ENCODE results near the gene POLG. TPM values are rescaled to one million over a fixed set of nuclear protein-coding genes. Genes with fewer than 3 reads are reported as not detected.

Gene POLG
- total RNA-seq, 1 donor from 2014 or later, result 69.1 TPM

GRCh38 chr15:89328398-89329254 lies 6.0 kb downstream of the POLG start:
- Histone ChIP-seq H3K4me1 (peaks cover 13 to 32% of the 10 kb centered on the region in 2 donors), H3K4me3 (no peak overlapping the region), H3K27ac (no peak overlapping the region), H3K27me3 (no peaks in the 10 kb centered on the region), H3K9me3 (no peaks in the 10 kb centered on the region), H3K36me3 (peaks cover 83 to 98% of the 10 kb centered on the region in 2 donors)
- DNase-seq (ENCODE audit: low spot score in 2 of 2), result peak in 1 of 2 donors; percentile 58
- intact Hi-C loops (cut with DNase I), result no loop called here
- TF ChIP-seq CTCF (IDR thresholded peaks at IDR 0.05), result no peak

DNA sequence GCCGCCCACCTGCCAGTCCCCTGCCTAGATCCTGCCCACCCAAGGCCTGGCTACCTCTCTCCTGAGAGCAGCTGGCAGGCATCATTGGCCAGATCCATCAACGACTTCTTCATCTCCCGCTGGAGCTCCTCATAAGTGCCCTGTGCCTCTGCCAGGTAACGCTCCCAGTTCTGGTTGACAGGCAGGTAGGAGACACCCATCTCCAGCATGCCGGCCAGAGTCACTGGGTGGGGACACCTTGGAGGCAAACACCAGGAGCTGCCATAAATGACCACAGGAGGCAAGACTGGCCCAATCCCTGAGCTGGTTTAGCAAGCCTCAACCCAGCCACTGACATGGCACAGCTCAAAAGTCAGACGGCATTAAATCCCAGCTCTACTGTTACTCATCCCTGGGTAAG lies 7.5 kb downstream of the POLG start:
- H3K4me3 ChIP-seq, result no peak overlapping the region
- TF ChIP-seq CTCF (IDR thresholded peaks at IDR 0.05), result no peak
- peaks cover 0 to 17% of the 10 kb centered on the region in 2 donors for H3K4me1 ChIP-seq
- H3K9me3 ChIP-seq, result no peaks in the 10 kb centered on the region
- H3K27ac ChIP-seq, result no peak overlapping the region
- H3K36me3 ChIP-seq, result peaks cover 90 to 100% of the 10 kb centered on the region in 2 donors
- intact Hi-C loops (cut with DNase I), result no loop called here
- no peaks in the 10 kb centered on the region for H3K27me3 ChIP-seq
- no peak for DNase-seq (ENCODE audit: low spot score in 2 of 2)

DNA sequence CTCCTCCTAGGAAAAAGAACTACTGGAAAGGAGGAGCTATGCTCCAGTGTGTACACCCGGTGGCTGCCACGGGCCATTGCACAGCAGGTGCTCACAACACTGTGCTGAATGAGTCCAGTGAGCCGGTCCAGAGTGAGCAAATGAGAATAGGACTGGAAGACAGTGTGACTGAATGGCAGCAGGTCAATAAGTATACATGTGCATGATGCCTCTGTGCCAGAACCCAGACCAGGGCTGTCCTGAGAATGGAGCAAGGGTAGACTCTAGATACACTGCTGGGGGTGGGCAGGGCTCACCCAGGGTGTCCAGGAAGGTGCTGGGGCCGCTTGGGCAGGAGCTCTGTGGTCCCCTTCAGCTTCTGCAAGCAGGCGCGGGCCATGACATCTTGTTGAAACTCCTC lies 8.3 kb downstream of the POLG start:
- no peaks in the 10 kb centered on the region for H3K9me3 ChIP-seq
- peaks cover 0 to 9% of the 10 kb centered on the region in 2 donors for H3K4me1 ChIP-seq
- no peak for TF ChIP-seq CTCF (IDR thresholded peaks at IDR 0.05)
- H3K27me3 ChIP-seq, result no peaks in the 10 kb centered on the region
- H3K4me3 ChIP-seq, result no peak overlapping the region
- intact Hi-C loops (cut with DNase I), result no loop called here
- peaks cover 94 to 100% of the 10 kb centered on the region in 2 donors for H3K36me3 ChIP-seq
- no peak for DNase-seq (ENCODE audit: low spot score in 2 of 2)
- H3K27ac ChIP-seq, result no peak overlapping the region

GRCh38 chr15:89325039-89325803 lies 9.4 kb downstream of the POLG start:
- Histone ChIP-seq H3K9me3 (no peaks in the 10 kb centered on the region), H3K27ac (no peak overlapping the region), H3K27me3 (no peaks in the 10 kb centered on the region), H3K4me1 (peaks cover 0 to 6% of the 10 kb centered on the region in 2 donors), H3K4me3 (no peak overlapping the region), H3K36me3 (peaks cover 95 to 100% of the 10 kb centered on the region in 2 donors)
- DNase-seq (ENCODE audit: low spot score in 2 of 2), result no peak
- no peak for TF ChIP-seq CTCF (IDR thresholded peaks at IDR 0.05)
- intact Hi-C loops (cut with DNase I), result no loop called here

- TF ChIP-seq CTCF (IDR thresholded peaks at IDR 0.05), result no peak
- intact Hi-C loops (cut with DNase I), result no loop called here
- no peak overlapping the region for H3K27ac ChIP-seq
- no peak overlapping the region for H3K4me3 ChIP-seq
- peaks cover 95 to 100% of the 10 kb centered on the region in 2 donors for H3K36me3 ChIP-seq
- H3K4me1 ChIP-seq, result no peaks in the 10 kb centered on the region
- H3K27me3 ChIP-seq, result no peaks in the 10 kb centered on the region
- DNase-seq (ENCODE audit: low spot score in 2 of 2), result no peak
- H3K9me3 ChIP-seq, result no peaks in the 10 kb centered on the region
These were observed 10.8 kb downstream of the POLG start for GRCh38 chr15:89323825-89324224.

Measured in ascending aorta (tissue), 2 donors.